Measurements from ENCODE around the gene KHSRP. TPM values are rescaled to one million over a fixed set of nuclear protein-coding genes. Genes with fewer than 3 reads are reported as not detected.

KHSRP gene
- total and polyA plus RNA-seq, 2 experiments from 2014 or later = 133 to 202 TPM

DNA sequence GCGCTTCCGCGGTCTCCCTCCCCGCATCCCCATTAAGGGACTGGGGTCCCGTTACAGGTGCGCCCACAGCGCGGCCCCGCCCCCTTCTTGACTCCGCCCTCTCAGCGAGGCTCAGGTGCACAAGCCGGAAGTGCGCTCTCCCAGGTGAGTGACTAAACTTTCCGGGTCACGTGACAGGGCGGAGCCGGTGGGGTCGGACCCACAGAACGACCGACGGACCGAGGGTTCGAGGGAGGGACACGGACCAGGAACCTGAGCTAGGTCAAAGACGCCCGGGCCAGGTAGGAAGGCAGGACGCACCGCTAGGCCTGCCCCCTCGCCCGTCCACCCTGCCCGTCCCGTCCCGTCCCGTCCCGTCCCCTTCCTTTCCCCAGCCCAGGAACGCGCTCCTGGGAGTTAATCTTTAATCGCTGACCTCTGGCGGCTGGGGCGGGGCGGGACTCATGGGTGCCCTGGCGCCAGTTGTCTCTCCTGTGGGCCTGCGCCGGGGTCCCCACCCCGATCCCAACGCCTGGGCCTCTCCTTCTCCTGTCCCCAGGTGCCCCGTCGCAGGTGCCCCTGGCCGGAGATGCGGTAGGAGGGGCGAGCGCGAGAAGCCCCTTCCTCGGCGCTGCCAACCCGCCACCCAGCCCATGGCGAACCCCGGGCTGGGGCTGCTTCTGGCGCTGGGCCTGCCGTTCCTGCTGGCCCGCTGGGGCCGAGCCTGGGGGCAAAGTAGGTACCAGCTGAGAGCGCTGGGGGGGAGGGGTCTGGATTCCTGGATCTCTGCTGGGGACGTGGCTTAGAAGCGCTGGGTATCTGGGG, 39.7 kb upstream of the KHSRP start, which contains the start of gene CRB3:
TSS of gene CRB3 (plus strand) at position 202 of the 804 bp plus-strand sequence. CDS start at position 633, 431 bp downstream.
- peak within 1 kb of the TSS; percentile 81 for H3K4me2 ChIP-seq
- no peak for TF ChIP-seq EZH2 (IDR thresholded peaks at IDR 0.05; ENCODE audit: borderline replicate concordance)
- TF ChIP-seq EZH2phosphoT487 (IDR thresholded peaks at IDR 0.05; ENCODE audit: low read depth, severe bottlenecking, unreplicated experiment) = no peak
- TF ChIP-seq, protein P1, sequence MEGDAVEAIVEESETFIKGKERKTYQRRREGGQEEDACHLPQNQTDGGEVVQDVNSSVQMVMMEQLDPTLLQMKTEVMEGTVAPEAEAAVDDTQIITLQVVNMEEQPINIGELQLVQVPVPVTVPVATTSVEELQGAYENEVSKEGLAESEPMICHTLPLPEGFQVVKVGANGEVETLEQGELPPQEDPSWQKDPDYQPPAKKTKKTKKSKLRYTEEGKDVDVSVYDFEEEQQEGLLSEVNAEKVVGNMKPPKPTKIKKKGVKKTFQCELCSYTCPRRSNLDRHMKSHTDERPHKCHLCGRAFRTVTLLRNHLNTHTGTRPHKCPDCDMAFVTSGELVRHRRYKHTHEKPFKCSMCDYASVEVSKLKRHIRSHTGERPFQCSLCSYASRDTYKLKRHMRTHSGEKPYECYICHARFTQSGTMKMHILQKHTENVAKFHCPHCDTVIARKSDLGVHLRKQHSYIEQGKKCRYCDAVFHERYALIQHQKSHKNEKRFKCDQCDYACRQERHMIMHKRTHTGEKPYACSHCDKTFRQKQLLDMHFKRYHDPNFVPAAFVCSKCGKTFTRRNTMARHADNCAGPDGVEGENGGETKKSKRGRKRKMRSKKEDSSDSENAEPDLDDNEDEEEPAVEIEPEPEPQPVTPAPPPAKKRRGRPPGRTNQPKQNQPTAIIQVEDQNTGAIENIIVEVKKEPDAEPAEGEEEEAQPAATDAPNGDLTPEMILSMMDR (IDR thresholded peaks at IDR 0.05; ENCODE audit: poor library complexity) = no peak
- peak; percentile 96 for DNase-seq (ENCODE audit: low spot score)
- peak within 1 kb of the TSS; percentile 75 for H3K4me3 ChIP-seq
- H3K36me3 ChIP-seq (replicated peaks; ENCODE audit: insufficient read depth, low read depth) = no peaks in the 10 kb centered on the region
- WGBS (ENCODE audit: low lambda C conversion rate, missing lambda C conversion rate) = 2% methylated on average over 43 of the region's 65 CpGs
- H3K27ac ChIP-seq = peak within 1 kb of the TSS; percentile 96
- no peaks in the 10 kb centered on the region for H3K9me2 ChIP-seq (replicated peaks; ENCODE audit: insufficient read depth)
- no peaks in the 10 kb centered on the region for H3K4me1 ChIP-seq (ENCODE audit: insufficient read depth)
- H4K20me1 ChIP-seq (ENCODE audit: insufficient read depth, poor library complexity, severe bottlenecking) = peaks cover 4% of the 10 kb centered on the region
- H3K79me2 ChIP-seq = peaks cover 15% of the 10 kb centered on the region
- H3K27me3 ChIP-seq = no peaks in the 10 kb centered on the region
- H3K9me3 ChIP-seq (ENCODE audit: low read depth) = no peaks in the 10 kb centered on the region
- peak within 1 kb of the TSS; percentile 56 for H2AFZ ChIP-seq

DNA sequence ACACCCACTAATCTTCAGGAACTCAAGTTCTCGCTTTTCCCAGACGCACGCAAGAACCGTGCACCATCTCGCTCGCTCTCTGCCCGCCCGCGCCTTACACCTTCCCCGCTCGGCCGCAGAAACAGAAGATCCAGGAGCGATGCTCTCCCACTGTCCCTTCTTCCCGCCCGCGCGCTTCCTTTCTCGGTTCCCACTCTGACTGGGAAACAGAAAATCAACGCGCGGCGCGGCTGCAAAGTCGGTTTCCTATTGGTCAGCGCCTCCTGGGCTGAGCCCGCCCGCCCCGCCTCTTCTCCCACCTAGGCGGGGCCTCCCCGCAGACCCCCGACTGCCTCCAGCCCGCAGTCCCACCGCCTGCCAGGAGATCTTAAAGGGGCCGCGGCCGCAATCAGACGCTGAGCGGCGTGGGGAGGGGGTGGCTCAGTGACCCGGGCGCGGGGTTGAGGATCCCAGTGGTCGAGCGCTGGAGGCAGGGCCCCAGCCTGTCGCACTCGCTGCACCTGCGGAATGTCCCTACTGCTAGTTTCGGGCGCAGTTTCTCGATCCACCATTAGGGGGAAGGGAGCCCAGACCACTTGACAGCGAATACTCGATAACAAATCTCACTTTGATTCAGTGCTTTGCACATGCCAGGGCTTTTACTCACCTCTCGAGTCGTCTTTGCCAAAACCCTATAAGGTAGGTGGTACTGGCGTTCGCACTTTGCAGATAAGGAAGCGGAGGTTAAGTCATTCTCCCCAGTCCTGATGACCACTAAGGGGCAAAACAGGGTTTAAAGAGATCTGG, 35.7 kb upstream of the KHSRP start:
- WGBS (ENCODE audit: low lambda C conversion rate, missing lambda C conversion rate) = 1% methylated on average over 41 of the region's 57 CpGs
- Histone ChIP-seq H3K4me1 (ENCODE audit: insufficient read depth) (peaks cover 6% of the 10 kb centered on the region), H3K27me3 (no peaks in the 10 kb centered on the region), H4K20me1 (ENCODE audit: insufficient read depth, poor library complexity, severe bottlenecking) (no peaks in the 10 kb centered on the region), H3K9me3 (ENCODE audit: low read depth) (no peaks in the 10 kb centered on the region), H3K4me3 (peak overlapping the region; percentile 97), H3K9me2 (replicated peaks; ENCODE audit: insufficient read depth) (no peaks in the 10 kb centered on the region), H3K4me2 (peak overlapping the region; percentile 91), H3K36me3 (replicated peaks; ENCODE audit: insufficient read depth, low read depth) (no peaks in the 10 kb centered on the region), H3K79me2 (peaks cover 15% of the 10 kb centered on the region), H3K27ac (peak overlapping the region; percentile 89), H2AFZ (peak overlapping the region; percentile 65)
- no peak for TF ChIP-seq EZH2phosphoT487 (IDR thresholded peaks at IDR 0.05; ENCODE audit: low read depth, severe bottlenecking, unreplicated experiment)
- TF ChIP-seq, protein P1 (IDR thresholded peaks at IDR 0.05; ENCODE audit: poor library complexity) = peak; percentile 43
- peak; percentile 99 for DNase-seq (ENCODE audit: low spot score)

DNA sequence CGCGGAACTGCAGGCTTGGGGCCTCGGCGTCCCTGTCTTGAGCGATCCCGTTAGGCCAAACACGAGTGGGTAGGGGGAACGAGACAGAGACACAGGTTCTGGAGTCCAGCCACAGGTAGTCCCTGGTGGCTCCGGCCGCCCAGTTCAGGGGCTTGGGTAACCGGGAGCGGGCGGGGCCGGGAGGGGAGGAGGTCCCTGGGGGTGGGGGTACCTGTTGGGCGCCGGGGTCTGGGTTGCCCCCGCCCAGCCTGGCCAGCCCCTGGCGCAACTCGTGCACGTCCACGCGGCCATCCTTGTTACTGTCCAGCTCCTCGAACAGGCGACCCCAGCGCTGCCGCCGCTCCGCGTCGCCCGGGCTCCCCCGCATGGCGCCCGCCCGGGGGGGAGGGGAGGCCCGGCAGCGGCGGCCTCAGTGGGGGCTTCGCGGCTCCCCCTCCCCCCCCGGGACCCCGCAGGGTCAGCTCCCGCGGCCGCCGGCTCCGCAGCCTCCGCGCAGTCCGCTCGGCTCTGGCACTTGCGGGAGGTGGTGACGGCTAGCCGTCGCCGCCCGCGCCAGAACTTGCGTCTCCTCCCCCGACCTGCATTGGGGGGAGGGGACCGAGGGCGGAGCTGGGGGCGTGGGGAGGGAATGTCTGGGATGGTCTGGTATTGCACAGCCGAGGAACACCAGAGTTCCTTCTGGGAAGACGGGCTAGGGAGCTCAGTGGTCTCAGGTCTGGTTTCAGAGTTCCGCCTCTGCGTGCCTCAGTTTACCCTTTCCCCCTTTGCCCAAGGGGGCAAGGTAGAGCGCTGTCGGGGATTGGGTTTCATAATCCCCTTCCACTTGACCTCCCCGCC, 34.9 kb upstream of the KHSRP start, which contains the start of gene SLC25A23:
TSS of gene SLC25A23 (minus strand) at position 531 of the 837 bp plus-strand sequence. CDS start at position 367, 164 bp downstream.
- 7% methylated on average over 14 of the region's 70 CpGs for WGBS (ENCODE audit: low lambda C conversion rate, missing lambda C conversion rate)
- no peaks in the 10 kb centered on the region for H3K27me3 ChIP-seq
- peak within 1 kb of the TSS; percentile 97 for H3K4me3 ChIP-seq
- H3K27ac ChIP-seq = peak within 1 kb of the TSS; percentile 89
- H3K4me2 ChIP-seq = peak within 1 kb of the TSS; percentile 91
- H3K9me3 ChIP-seq (ENCODE audit: low read depth) = no peaks in the 10 kb centered on the region
- peak within 1 kb of the TSS; percentile 65 for H2AFZ ChIP-seq
- peaks cover 7% of the 10 kb centered on the region for H3K79me2 ChIP-seq
- no peaks in the 10 kb centered on the region for H3K9me2 ChIP-seq (replicated peaks; ENCODE audit: insufficient read depth)
- DNase-seq (ENCODE audit: low spot score) = peak; percentile 87
- TF ChIP-seq EZH2 (IDR thresholded peaks at IDR 0.05; ENCODE audit: borderline replicate concordance) (no peak), EZH2phosphoT487 (IDR thresholded peaks at IDR 0.05; ENCODE audit: low read depth, severe bottlenecking, unreplicated experiment) (no peak)
- TF ChIP-seq, protein P1 (IDR thresholded peaks at IDR 0.05; ENCODE audit: poor library complexity) = no peak
- H3K36me3 ChIP-seq (replicated peaks; ENCODE audit: insufficient read depth, low read depth) = no peaks in the 10 kb centered on the region
- H4K20me1 ChIP-seq (ENCODE audit: insufficient read depth, poor library complexity, severe bottlenecking) = no peaks in the 10 kb centered on the region
- peaks cover 6% of the 10 kb centered on the region for H3K4me1 ChIP-seq (ENCODE audit: insufficient read depth)
